Left lung (tissue), 10 donors: ENCODE measurements around the gene CTCF. TPM values are rescaled to one million over a fixed set of nuclear protein-coding genes. Genes with fewer than 3 reads are reported as not detected.

Source experiments
- ATAC-seq: fragments of 200-7000 bp; cut with Tn5 transposase; one replicate; pipeline ENCODE4 v1.9.1; 2020; ENCODE audit warnings: moderate library complexity
- DNase-seq, 4 donors: peaks; one replicate each; pipeline ENCODE4 v3.0.0-alpha.2; 2013 to 2020
- H3K27ac ChIP-seq, 2 donors: fragments of 200-600 bp; sonication (generic) in 1 of 2; one replicate each; pipeline versions ENCODE4 v1.5.0 to v1.8.0; 2020 to 2021
- H3K27me3 ChIP-seq, 2 donors: fragments of 200-600 bp; sonication (generic) in 1 of 2; one replicate each; pipeline versions ENCODE4 v1.5.0 to v1.8.0; 2020 to 2021
- H3K36me3 ChIP-seq, 2 donors: fragments of 200-600 bp; sonication (generic) in 1 of 2; one replicate each; pipeline versions ENCODE4 v1.5.0 to v1.8.0; 2020 to 2021
- H3K4me1 ChIP-seq, 2 donors: fragments of 200-600 bp; one replicate each; pipeline ENCODE4 v1.8.0; 2021
- H3K4me3 ChIP-seq, 2 donors: fragments of 200-600 bp; sonication (generic) in 1 of 2; one replicate each; pipeline versions ENCODE4 v1.5.0 to v1.8.0; 2020 to 2021; ENCODE audit warnings: mild to moderate bottlenecking in 1 of 2
- H3K9me3 ChIP-seq, 2 donors: fragments of 200-600 bp; sonication (generic) in 1 of 2; one replicate each; pipeline versions ENCODE4 v1.5.0 to v1.8.0; 2020 to 2021
- intact Hi-C, 2 donors: fragments of 100-400 bp; cut with DNase I; formaldehyde crosslinking; loops; one replicate each; pipeline versions ENCODE4 v1.11.2 to v1.14.2; 2022
- polyA plus RNA-seq, 6 donors: library from polyadenylated mRNA; unstranded; fragments of 120-200 nt; gene quantifications; one replicate each; pipeline ENCODE4 v1.2.1, GENCODE V29; 2013; ENCODE audit not compliant: insufficient read length in 6 of 6
- total RNA-seq, 2 donors: library from RNA; stranded (reverse); fragmentation: NEBNext Ultra II Directional; extraction: Animal tissue kit (Norgen Biotek cat#: 25700); gene quantifications; one replicate each; pipeline ENCODE4 v1.2.1, GENCODE V29; 2021
- TF ChIP-seq, protein P1 (sequence below), 2 donors: fragments of 200-600 bp; sonication (generic) in 1 of 2; IDR thresholded peaks; one replicate each; pipeline versions ENCODE4 v1.5.0 to v1.8.0; 2021; ENCODE audit warnings: antibody characterized with exemption in 2 of 2
- donor health status: DM: no; HTN: yes; CAD: no.
- donor health status: DM: no; HTN: no; CAD: no.

Gene CTCF
- total and polyA plus RNA-seq, 8 donors = 27.8 to 80.2 (median 73.4) TPM

DNA sequence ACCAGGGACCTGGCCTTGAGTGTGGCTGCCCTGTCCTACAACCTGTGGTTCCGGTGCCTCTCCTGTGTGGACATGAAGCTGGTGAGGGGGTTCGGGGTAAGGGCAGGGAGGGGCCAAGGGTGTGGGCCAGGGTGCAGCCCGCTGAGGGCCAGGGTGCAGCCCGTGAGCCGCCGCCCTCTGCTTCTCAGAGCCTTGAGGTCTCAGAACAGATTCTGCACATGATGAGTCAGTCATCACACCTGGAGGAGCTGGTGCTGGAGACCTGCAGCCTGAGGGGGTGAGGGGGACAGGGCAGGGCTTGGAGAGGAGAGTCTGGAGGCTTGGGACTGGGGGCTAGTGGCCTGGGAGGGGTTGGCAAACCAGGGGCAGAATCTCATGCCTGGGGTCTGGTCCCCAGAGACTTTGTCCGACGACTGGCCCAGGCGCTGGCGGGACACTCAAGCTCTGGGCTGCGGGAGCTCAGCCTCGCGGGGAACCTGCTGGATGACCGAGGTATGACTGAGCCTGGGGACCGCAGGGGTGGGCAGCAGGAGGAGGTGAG, 84.9 kb downstream of the CTCF start:
- H3K4me3 ChIP-seq = no peak overlapping the region
- H3K36me3 ChIP-seq = no peaks in the 10 kb centered on the region
- H3K9me3 ChIP-seq = no peaks in the 10 kb centered on the region
- H3K27ac ChIP-seq = no peak overlapping the region
- TF ChIP-seq, protein P1, sequence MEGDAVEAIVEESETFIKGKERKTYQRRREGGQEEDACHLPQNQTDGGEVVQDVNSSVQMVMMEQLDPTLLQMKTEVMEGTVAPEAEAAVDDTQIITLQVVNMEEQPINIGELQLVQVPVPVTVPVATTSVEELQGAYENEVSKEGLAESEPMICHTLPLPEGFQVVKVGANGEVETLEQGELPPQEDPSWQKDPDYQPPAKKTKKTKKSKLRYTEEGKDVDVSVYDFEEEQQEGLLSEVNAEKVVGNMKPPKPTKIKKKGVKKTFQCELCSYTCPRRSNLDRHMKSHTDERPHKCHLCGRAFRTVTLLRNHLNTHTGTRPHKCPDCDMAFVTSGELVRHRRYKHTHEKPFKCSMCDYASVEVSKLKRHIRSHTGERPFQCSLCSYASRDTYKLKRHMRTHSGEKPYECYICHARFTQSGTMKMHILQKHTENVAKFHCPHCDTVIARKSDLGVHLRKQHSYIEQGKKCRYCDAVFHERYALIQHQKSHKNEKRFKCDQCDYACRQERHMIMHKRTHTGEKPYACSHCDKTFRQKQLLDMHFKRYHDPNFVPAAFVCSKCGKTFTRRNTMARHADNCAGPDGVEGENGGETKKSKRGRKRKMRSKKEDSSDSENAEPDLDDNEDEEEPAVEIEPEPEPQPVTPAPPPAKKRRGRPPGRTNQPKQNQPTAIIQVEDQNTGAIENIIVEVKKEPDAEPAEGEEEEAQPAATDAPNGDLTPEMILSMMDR (IDR thresholded peaks at IDR 0.05) = no peak
- no peak for DNase-seq
- H3K4me1 ChIP-seq = peaks cover 0 to 13% of the 10 kb centered on the region in 2 donors
- peaks cover 29 to 75% of the 10 kb centered on the region in 2 donors for H3K27me3 ChIP-seq
- intact Hi-C loops = loop anchor here in 1 of 2 donors (10.0 kb wide), 1 partner anchor 102 kb away; no protein-coding TSS in a partner anchor
- no peak for ATAC-seq

- peak in 1 of 4 donors; percentile 57 for DNase-seq
- intact Hi-C loops = loop anchor here in 1 of 2 donors (10.0 kb wide), 1 partner anchor 103 kb away; no protein-coding TSS in a partner anchor
- Histone ChIP-seq H3K27me3 (peaks cover 33 to 80% of the 10 kb centered on the region in 2 donors), H3K4me3 (no peak overlapping the region), H3K4me1 (peaks cover 0 to 13% of the 10 kb centered on the region in 2 donors), H3K27ac (no peak overlapping the region), H3K36me3 (no peaks in the 10 kb centered on the region), H3K9me3 (no peaks in the 10 kb centered on the region)
- TF ChIP-seq, protein P1 (IDR thresholded peaks at IDR 0.05) = no peak
- ATAC-seq = no peak
Measured at GRCh38 chr16:67647681-67648080, 85.4 kb downstream of the CTCF start.

GRCh38 chr16:67648088-67648763, 85.9 kb downstream of the CTCF start:
- Histone ChIP-seq H3K36me3 (no peaks in the 10 kb centered on the region), H3K27me3 (peaks cover 35 to 86% of the 10 kb centered on the region in 2 donors), H3K9me3 (no peaks in the 10 kb centered on the region), H3K4me3 (no peak overlapping the region), H3K27ac (no peak overlapping the region), H3K4me1 (peaks cover 2 to 18% of the 10 kb centered on the region in 2 donors)
- ATAC-seq (no peak), DNase-seq (peak in 1 of 4 donors; percentile 77)
- TF ChIP-seq, protein P1 (IDR thresholded peaks at IDR 0.05) = no peak
- intact Hi-C loops = loop anchor here in 1 of 2 donors (10.0 kb wide), 1 partner anchor 103 kb away; no protein-coding TSS in a partner anchor

- Histone ChIP-seq H3K36me3 (no peaks in the 10 kb centered on the region), H3K4me3 (no peak overlapping the region), H3K9me3 (no peaks in the 10 kb centered on the region), H3K27ac (no peak overlapping the region), H3K4me1 (peaks cover 5 to 22% of the 10 kb centered on the region in 2 donors), H3K27me3 (peaks cover 41 to 92% of the 10 kb centered on the region in 2 donors)
- DNase-seq (no peak), ATAC-seq (no peak)
- TF ChIP-seq, protein P1 (IDR thresholded peaks at IDR 0.05) = no peak
- intact Hi-C loops = loop anchor here in 1 of 2 donors (10.0 kb wide), 1 partner anchor 104 kb away; no protein-coding TSS in a partner anchor
Measured at GRCh38 chr16:67648764-67649407, 86.6 kb downstream of the CTCF start.

DNA sequence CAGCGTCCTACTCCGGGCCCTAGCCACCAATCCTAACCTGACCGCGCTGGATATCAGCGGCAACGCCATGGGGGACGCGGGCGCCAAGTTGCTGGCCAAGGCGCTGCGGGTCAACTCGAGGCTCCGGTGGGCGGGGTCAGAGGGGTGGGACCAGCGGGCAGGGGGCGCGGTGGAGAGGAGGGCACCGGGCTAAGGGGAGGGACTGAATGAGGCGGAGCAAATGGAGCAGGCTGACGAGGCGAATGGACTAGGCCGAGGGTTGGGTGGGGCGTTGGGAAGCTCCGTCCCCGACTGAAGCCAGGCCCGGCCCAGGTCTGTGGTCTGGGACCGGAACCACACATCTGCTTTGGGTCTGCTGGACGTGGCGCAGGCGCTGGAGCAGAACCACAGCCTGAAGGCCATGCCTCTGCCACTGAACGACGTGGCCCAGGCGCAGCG, 87.2 kb downstream of the CTCF start:
- Histone ChIP-seq H3K9me3 (no peaks in the 10 kb centered on the region), H3K27me3 (peaks cover 46 to 96% of the 10 kb centered on the region in 2 donors), H3K36me3 (no peaks in the 10 kb centered on the region), H3K4me3 (no peak overlapping the region), H3K4me1 (peaks cover 5 to 19% of the 10 kb centered on the region in 2 donors), H3K27ac (no peak overlapping the region)
- intact Hi-C loops = loop anchor here in 1 of 2 donors (10.0 kb wide), 1 partner anchor 105 kb away; no protein-coding TSS in a partner anchor
- DNase-seq (peak in 1 of 4 donors; percentile 78), ATAC-seq (no peak)
- TF ChIP-seq, protein P1 (IDR thresholded peaks at IDR 0.05) = no peak
